Endothelial cell (in vitro differentiated cells): ENCODE results near the gene OPN1MW3. TPM values are rescaled to one million over a fixed set of nuclear protein-coding genes. Genes with fewer than 3 reads are reported as not detected.
"Not testable (repeated sequence)": the region's sequence is repeated elsewhere in the genome, so short reads cannot be mapped to it uniquely, and the experiment has no call there.

ENCODE experiments used
- DNase-seq: peaks from one replicate; pipeline ENCODE4 v3.0.0; 2021; ENCODE audit warnings: low spot score
- H3K27ac Mint-ChIP-seq: one replicate; pipeline ENCODE4 v1.8.0; 2021; ENCODE audit warnings: mixed read lengths, inconsistent platforms; ENCODE audit not compliant: unreplicated experiment
- H3K27me3 Mint-ChIP-seq: one replicate; pipeline ENCODE4 v1.8.0; 2021; ENCODE audit warnings: mild to moderate bottlenecking, moderate library complexity, mixed read lengths, inconsistent platforms; ENCODE audit not compliant: unreplicated experiment
- H3K36me3 Mint-ChIP-seq: one replicate; pipeline ENCODE4 v1.8.0; 2021; ENCODE audit warnings: mild to moderate bottlenecking, low read depth, mixed read lengths, inconsistent platforms; ENCODE audit not compliant: unreplicated experiment
- H3K4me1 Mint-ChIP-seq: one replicate; pipeline ENCODE4 v1.8.0; 2021; ENCODE audit warnings: mild to moderate bottlenecking, mixed read lengths, inconsistent platforms; ENCODE audit not compliant: unreplicated experiment
- H3K4me3 Mint-ChIP-seq: one replicate; pipeline ENCODE4 v1.8.0; 2021; ENCODE audit warnings: mild to moderate bottlenecking, mixed read lengths, inconsistent platforms; ENCODE audit not compliant: unreplicated experiment
- H3K9me3 Mint-ChIP-seq: one replicate; pipeline ENCODE4 v1.8.0; 2021; ENCODE audit warnings: mixed read lengths, inconsistent platforms; ENCODE audit not compliant: unreplicated experiment
- CTCF ChIP-seq: fragments of 200-600 bp; sonication (generic); IDR thresholded peaks from one replicate; pipeline ENCODE4 v1.5.0; 2021; ENCODE audit warnings: antibody characterized with exemption; ENCODE audit not compliant: unreplicated experiment
- total RNA-seq: library from RNA; stranded (reverse); fragmentation: NEBNext Ultra II Directional; extraction: Animal tissue kit (Norgen Biotek cat#: 25700); gene quantifications from one replicate; pipeline ENCODE4 v1.2.1, GENCODE V29; 2021; ENCODE audit not compliant: unreplicated experiment

OPN1MW3 gene
- total RNA-seq, 1 donor from 2014 or later = not detected

DNA sequence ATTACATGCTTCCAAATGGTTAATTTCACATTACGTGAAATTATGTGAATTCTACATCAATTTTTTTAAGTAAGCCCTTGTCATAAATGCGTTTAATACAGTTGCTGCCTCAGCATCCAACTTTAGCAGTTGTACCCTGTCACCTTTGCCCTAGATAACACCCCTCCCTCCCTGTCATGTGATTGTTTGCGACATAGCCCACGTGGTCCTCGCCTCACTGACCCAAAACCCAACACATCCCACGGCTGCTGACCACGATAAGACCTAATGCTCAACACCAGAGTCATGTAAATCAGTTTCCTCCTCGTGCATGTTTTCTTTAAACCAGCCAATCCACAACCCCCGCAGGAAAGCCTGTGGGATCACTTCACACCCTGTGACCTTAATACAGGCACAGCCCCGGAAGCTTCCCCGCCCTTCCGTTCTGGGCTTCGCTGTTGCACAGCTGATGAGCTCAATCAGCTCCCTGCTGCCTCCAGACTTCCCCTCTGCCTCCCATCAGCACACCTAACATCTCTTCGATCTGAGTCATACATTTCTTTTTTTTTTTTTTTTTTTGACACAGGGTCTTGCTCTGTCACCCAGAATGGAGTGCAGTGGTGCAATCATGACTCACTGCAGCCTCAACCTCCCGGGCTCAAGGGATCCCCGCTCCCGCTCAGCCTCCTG lies 9.9 kb upstream of the OPN1MW3 start:
- not testable (repeated sequence) for H3K4me1 Mint-ChIP-seq, H3K9me3 Mint-ChIP-seq, DNase-seq, H3K4me3 Mint-ChIP-seq, H3K27me3 Mint-ChIP-seq, H3K27ac Mint-ChIP-seq, H3K36me3 Mint-ChIP-seq

- not testable (repeated sequence) for H3K27me3 Mint-ChIP-seq, DNase-seq, H3K4me3 Mint-ChIP-seq, H3K9me3 Mint-ChIP-seq, H3K27ac Mint-ChIP-seq, H3K36me3 Mint-ChIP-seq, H3K4me1 Mint-ChIP-seq
These were observed 9.3 kb upstream of the OPN1MW3 start for GRCh38 chrX:154248076-154248475.

- H3K4me1 Mint-ChIP-seq, H3K27ac Mint-ChIP-seq, H3K4me3 Mint-ChIP-seq, H3K9me3 Mint-ChIP-seq, H3K36me3 Mint-ChIP-seq, DNase-seq, H3K27me3 Mint-ChIP-seq: not testable (repeated sequence)
These were observed 1.3 kb downstream of the OPN1MW3 start for GRCh38 chrX:154258711-154259110.

DNA sequence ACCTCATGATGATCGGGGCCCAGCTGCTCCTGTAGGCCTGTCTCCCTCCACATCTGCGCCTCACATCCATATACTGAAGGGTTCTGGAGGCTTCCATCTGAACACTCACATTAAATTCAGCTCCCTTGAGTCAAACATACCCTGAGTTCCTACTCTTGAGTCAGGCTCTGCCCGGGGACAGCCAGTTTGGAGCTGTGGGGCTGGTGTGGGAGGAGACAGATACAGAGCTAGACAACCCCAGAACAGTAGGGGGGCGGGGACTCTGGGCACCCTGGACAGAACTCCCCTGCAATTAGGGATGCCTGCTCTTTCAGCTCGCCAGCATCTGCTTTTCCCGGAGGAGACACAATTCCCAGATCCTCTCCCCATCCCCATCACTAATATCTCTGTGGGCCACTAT lies 5.7 kb downstream of the OPN1MW3 start:
- H3K27ac Mint-ChIP-seq, H3K27me3 Mint-ChIP-seq, H3K4me1 Mint-ChIP-seq, H3K4me3 Mint-ChIP-seq, H3K9me3 Mint-ChIP-seq, DNase-seq, H3K36me3 Mint-ChIP-seq: not testable (repeated sequence)

- not testable (repeated sequence) for H3K4me1 Mint-ChIP-seq, H3K9me3 Mint-ChIP-seq, H3K27ac Mint-ChIP-seq, DNase-seq, H3K4me3 Mint-ChIP-seq, H3K36me3 Mint-ChIP-seq, H3K27me3 Mint-ChIP-seq
These were observed 11.9 kb downstream of the OPN1MW3 start for GRCh38 chrX:154269245-154269644.

DNA sequence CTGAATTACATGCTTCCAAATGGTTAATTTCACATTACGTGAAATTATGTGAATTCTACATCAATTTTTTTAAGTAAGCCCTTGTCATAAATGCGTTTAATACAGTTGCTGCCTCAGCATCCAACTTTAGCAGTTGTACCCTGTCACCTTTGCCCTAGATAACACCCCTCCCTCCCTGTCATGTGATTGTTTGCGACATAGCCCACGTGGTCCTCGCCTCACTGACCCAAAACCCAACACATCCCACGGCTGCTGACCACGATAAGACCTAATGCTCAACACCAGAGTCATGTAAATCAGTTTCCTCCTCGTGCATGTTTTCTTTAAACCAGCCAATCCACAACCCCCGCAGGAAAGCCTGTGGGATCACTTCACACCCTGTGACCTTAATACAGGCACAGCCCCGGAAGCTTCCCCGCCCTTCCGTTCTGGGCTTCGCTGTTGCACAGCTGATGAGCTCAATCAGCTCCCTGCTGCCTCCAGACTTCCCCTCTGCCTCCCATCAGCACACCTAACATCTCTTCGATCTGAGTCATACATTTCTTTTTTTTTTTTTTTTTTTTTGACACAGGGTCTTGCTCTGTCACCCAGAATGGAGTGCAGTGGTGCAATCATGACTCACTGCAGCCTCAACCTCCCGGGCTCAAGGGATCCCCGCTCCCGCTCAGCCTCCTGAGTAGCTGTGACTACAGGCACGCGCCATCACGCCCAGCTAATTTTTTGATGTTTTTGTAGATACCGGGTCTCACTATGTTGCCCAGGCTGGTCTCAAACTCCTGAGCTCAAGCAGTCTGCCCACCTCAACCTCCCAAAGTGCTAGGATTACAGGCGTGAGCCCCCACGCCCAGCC lies 27.3 kb downstream of the OPN1MW3 start:
- H3K27me3 Mint-ChIP-seq, H3K4me1 Mint-ChIP-seq, H3K36me3 Mint-ChIP-seq, H3K9me3 Mint-ChIP-seq, DNase-seq, H3K4me3 Mint-ChIP-seq, H3K27ac Mint-ChIP-seq: not testable (repeated sequence)

DNA sequence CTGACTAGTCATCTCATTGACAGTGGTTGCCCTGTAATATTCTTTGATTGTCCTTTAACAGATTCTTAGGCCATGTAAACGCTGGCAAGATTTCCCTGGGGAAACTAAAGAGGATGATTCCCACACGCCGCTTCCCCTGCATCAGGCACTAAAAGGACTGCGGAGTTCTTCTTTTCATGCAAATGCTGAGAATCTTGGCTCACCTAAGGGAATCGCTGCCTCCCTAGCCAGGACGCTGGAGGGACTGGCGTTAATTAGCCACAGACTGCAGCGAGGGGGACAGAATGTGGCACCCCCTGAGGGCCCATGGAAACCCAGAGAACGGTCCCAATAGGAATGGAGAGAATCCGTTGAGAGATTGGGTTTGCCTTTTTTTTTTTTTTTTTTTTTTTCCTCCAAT lies 29.0 kb downstream of the OPN1MW3 start:
- DNase-seq, H3K27me3 Mint-ChIP-seq, H3K4me3 Mint-ChIP-seq, H3K9me3 Mint-ChIP-seq, H3K27ac Mint-ChIP-seq, H3K36me3 Mint-ChIP-seq, H3K4me1 Mint-ChIP-seq: not testable (repeated sequence)

- no peaks in the 10 kb centered on the region for H3K4me1 Mint-ChIP-seq
- no peak within 1 kb of the TSS for H3K4me3 Mint-ChIP-seq
- no peak for TF ChIP-seq CTCF
- no peaks in the 10 kb centered on the region for H3K27me3 Mint-ChIP-seq
- DNase-seq = no peak
- no peaks in the 10 kb centered on the region for H3K9me3 Mint-ChIP-seq
- no peak within 1 kb of the TSS for H3K27ac Mint-ChIP-seq
- H3K36me3 Mint-ChIP-seq = no peaks in the 10 kb centered on the region
These were observed 37.6 kb downstream of the OPN1MW3 start, which contains the start of gene TEX28 for GRCh38 chrX:154294791-154295574. TEX28 (minus strand) TSS chrX:154295124; CDS start chrX:154292117, 3,007 bp downstream.
